Pancreas (tissue), 10 donors: ENCODE measurements around the gene CDC42. TPM values are rescaled to one million over a fixed set of nuclear protein-coding genes. Genes with fewer than 3 reads are reported as not detected.

Experiments used
- ATAC-seq, 4 donors: fragments of 200-7000 bp; cut with Tn5 transposase; one replicate each; pipeline versions ENCODE4 v1.8.0 to v1.9.1; 2020; ENCODE audit warnings: mild to moderate bottlenecking in 4 of 4, moderate library complexity in 4 of 4
- DNase-seq, 6 donors: peaks; one replicate each; pipeline ENCODE4 v3.0.0-alpha.2; 2020
- FAIRE-seq: peaks from 2 replicates; lab custom pipeline; 2012; peaks lifted over from hg19 to GRCh38; lab: Jason Lieb, UNC
- H3K27ac ChIP-seq, 4 donors: fragments of 200-600 bp; sonication (generic); 1 replicate in 3 of 4; 2 replicates in 1 of 4; pipeline versions ENCODE4 v1.5.0 to v1.8.0; 2020
- H3K27me3 ChIP-seq, 4 donors: fragments of 200-600 bp; one replicate each; pipeline ENCODE4 v1.8.0; 2021
- H3K36me3 ChIP-seq, 3 donors: fragments of 200-600 bp; sonication (generic) in 1 of 3; one replicate each; pipeline versions ENCODE4 v1.5.0 to v1.8.0; 2020 to 2021
- H3K4me1 ChIP-seq, 3 donors: fragments of 200-600 bp; one replicate each; pipeline ENCODE4 v1.8.0; 2021
- H3K4me3 ChIP-seq, 4 donors: fragments of 200-600 bp; sonication (generic) in 2 of 4; one replicate each; pipeline versions ENCODE4 v1.5.0 to v1.8.0; 2020 to 2021
- H3K9me3 ChIP-seq, 4 donors: fragments of 200-600 bp; one replicate each; pipeline ENCODE4 v1.8.0; 2021
- WGBS, 2 donors: extraction: QIAGEN DNeasy Blood & Tissue Kit; methylation state at CpG; one replicate each; pipeline ENCODE4 v1.1.7; 2013; 5-methylcytosine and 5-hydroxymethylcytosine counted together
- intact Hi-C, 3 donors: fragments of 100-400 bp; cut with DNase I; formaldehyde crosslinking; loops; one replicate each; pipeline versions ENCODE4 v1.11.1 to v1.14.2; 2022
- polyA plus RNA-seq, 2 donors: library from polyadenylated mRNA; stranded (reverse); fragments of 200-250 nt; gene quantifications; one replicate each; pipeline ENCODE4 v1.2.3, GENCODE V29; 2013
- total RNA-seq, 6 donors: library from RNA; stranded (reverse); fragmentation: NEBNext Ultra II Directional in 4 of 6; extraction: Animal tissue kit (Norgen Biotek cat#: 25700) in 4 of 6; gene quantifications; one replicate each; pipeline versions ENCODE4 v1.2.1 to v1.2.4, GENCODE V29; 2021 to 2023
- TF ChIP-seq, protein P1 (sequence below), 4 donors: fragments of 200-600 bp; sonication (generic) in 3 of 4; IDR thresholded peaks; one replicate each; pipeline versions ENCODE4 v1.5.0 to v1.8.0; 2021; ENCODE audit warnings: antibody characterized with exemption in 4 of 4
- donor health status: healthy with polysubstance abuse.
- donor health status: DM: no; HTN: no; CAD: no; lungs with moderate emphysema.
- donor health status: DM: no; HTN: no; CAD: no.
- donor health status: control.
- donor health status: control.
- donor health status: Bipolar disorder and iron deficiency.
- donor health status: DM: yes; HTN: yes; CAD: no.
- donor health status: DM: no; HTN: no; CAD: no.
- donor health status: DM: no; HTN: no; CAD: no.
- donor health status: DM: yes; HTN: yes; CAD: no.

Gene CDC42
- total and polyA plus RNA-seq, 8 donors = 36.6 to 128 (median 63.4) TPM

DNA sequence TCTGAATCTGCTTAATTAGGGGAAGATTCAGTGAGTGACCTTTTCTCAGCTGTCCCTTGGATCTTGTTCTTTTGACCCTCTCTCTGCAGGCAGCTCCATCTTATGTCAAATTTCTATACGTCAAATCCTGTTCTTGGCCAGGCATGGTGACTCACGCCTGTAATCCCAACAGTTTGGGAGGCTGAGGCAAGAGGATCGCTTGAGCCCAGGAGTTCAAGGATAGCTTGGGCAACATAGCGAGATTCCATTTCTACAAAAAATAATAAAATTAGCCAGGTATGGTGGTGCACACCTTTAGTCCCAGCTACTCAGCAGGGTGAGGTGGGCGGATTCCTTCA lies 12.3 kb upstream of the CDC42 start:
- WGBS, 2 donors = 96 to 97% methylated on average over 5 of the region's 5 CpGs
- Histone ChIP-seq H3K27ac (peak overlapping the region in 2 of 4 donors; percentile 2 to 8), H3K4me1 (no peaks in the 10 kb centered on the region), H3K4me3 (no peak overlapping the region), H3K27me3 (no peaks in the 10 kb centered on the region), H3K36me3 (no peaks in the 10 kb centered on the region), H3K9me3 (no peaks in the 10 kb centered on the region)
- intact Hi-C loops = no loop called here
- no peak for FAIRE-seq
- TF ChIP-seq, protein P1, sequence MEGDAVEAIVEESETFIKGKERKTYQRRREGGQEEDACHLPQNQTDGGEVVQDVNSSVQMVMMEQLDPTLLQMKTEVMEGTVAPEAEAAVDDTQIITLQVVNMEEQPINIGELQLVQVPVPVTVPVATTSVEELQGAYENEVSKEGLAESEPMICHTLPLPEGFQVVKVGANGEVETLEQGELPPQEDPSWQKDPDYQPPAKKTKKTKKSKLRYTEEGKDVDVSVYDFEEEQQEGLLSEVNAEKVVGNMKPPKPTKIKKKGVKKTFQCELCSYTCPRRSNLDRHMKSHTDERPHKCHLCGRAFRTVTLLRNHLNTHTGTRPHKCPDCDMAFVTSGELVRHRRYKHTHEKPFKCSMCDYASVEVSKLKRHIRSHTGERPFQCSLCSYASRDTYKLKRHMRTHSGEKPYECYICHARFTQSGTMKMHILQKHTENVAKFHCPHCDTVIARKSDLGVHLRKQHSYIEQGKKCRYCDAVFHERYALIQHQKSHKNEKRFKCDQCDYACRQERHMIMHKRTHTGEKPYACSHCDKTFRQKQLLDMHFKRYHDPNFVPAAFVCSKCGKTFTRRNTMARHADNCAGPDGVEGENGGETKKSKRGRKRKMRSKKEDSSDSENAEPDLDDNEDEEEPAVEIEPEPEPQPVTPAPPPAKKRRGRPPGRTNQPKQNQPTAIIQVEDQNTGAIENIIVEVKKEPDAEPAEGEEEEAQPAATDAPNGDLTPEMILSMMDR (IDR thresholded peaks at IDR 0.05) = no peak
- no peak for DNase-seq
- ATAC-seq = no peak

DNA sequence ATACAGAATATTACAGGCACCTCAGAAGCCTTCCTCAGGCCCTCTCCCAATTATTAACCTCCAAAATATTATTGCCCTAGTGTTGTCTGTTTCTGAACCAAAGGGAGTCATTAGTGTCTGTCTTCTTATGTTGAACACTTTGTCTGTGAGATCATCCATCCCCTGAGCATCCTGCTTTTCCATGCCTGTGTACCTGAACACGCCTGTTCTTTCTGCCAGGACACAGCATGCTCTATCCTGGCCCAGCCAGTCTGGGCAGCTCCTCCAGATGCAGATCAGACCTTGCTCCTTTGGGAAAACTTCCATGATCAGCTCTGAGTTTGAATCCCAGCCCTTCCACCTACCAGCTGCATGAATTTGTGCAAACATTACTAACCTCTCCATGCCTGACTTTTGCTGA lies 11.0 kb upstream of the CDC42 start:
- ATAC-seq (no peak), FAIRE-seq (no peak), DNase-seq (no peak)
- no peaks in the 10 kb centered on the region for H3K4me1 ChIP-seq
- no peak overlapping the region for H3K4me3 ChIP-seq
- no peaks in the 10 kb centered on the region for H3K27me3 ChIP-seq
- intact Hi-C loops = no loop called here
- WGBS, 2 donors = 85 to 97% methylated on average over 1 of the region's 1 CpG
- H3K27ac ChIP-seq = no peak overlapping the region
- H3K36me3 ChIP-seq = no peaks in the 10 kb centered on the region
- H3K9me3 ChIP-seq = no peaks in the 10 kb centered on the region
- TF ChIP-seq, protein P1 (IDR thresholded peaks at IDR 0.05) = no peak

DNA sequence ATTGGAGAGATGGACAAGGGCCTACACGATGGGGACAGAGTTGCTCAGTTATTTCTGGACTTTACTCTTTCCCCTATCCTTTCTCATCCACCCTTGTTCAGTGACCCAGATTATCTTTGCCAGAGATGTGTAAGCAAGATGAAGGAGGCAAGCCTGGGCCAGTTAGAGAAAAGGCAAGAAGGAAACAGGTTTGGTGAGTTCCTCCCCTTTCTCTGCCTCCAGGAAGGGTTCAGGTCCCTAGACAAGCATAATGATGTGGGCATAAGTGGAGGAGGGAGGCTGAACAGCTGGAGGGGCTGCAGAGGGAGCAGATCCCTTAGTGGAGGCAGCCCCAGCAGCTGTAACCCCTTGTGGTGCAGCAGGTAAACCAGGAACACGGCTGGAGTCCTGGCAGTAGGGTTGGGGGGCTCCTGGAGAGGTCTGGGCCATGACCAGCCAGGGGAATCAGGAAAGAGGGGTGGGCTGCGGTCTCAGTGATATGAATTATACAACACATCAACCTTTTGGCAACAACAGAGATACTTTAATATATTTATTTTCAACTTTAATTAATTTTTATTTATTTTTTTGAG lies 9.2 kb upstream of the CDC42 start:
- Histone ChIP-seq H3K4me3 (no peak overlapping the region), H3K36me3 (no peaks in the 10 kb centered on the region), H3K27ac (no peak overlapping the region), H3K4me1 (no peaks in the 10 kb centered on the region), H3K27me3 (no peaks in the 10 kb centered on the region), H3K9me3 (no peaks in the 10 kb centered on the region)
- no peak for FAIRE-seq
- 47 to 77% methylated on average over 3 of the region's 3 CpGs for WGBS, 2 donors
- TF ChIP-seq, protein P1 (IDR thresholded peaks at IDR 0.05) = no peak
- peak in 1 of 4 donors; percentile 12 for ATAC-seq
- DNase-seq = no peak
- intact Hi-C loops = no loop called here

DNA sequence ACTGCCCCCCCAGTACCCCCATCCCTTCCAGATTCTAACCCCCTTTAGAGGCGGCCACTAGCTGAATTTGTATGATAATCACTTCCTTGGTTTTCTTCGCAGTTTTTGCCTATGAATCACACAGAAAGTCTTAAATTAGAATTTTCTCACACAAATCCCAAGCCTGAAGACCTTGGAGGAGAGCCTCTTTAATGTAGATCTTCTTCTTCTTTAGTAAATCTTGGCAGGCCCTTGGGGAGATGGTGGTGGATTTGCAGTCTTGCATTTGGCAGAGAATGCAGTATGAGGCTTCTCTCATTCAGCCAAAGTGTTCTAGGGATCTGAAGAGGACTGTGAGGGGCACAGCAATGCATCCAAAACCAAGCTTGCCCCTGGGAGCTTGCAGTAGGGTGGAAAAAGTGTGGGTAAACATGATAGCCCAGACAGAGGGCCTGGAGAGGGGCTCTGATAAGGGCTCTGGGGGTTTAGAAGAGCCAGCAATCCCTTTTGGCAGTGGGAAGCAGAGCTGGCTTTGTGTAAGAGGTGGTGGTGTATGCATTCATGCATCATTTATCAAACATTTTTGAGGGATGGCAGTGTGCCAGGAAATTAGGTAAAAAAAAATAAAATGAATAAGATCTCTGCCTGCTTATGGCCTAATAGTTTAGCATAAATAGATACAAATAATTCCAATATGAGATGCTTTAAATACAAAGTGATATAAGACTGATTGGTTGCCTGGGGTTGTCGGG lies 7.7 kb upstream of the CDC42 start:
- no peak for FAIRE-seq
- intact Hi-C loops = no loop called here
- 83 to 89% methylated on average over 3 of the region's 3 CpGs for WGBS, 2 donors
- no peaks in the 10 kb centered on the region for H3K36me3 ChIP-seq
- H3K27me3 ChIP-seq = no peaks in the 10 kb centered on the region
- no peak overlapping the region for H3K27ac ChIP-seq
- no peak overlapping the region for H3K4me3 ChIP-seq
- no peak for DNase-seq
- no peaks in the 10 kb centered on the region for H3K9me3 ChIP-seq
- TF ChIP-seq, protein P1 (IDR thresholded peaks at IDR 0.05) = no peak
- ATAC-seq = no peak
- no peaks in the 10 kb centered on the region for H3K4me1 ChIP-seq

DNA sequence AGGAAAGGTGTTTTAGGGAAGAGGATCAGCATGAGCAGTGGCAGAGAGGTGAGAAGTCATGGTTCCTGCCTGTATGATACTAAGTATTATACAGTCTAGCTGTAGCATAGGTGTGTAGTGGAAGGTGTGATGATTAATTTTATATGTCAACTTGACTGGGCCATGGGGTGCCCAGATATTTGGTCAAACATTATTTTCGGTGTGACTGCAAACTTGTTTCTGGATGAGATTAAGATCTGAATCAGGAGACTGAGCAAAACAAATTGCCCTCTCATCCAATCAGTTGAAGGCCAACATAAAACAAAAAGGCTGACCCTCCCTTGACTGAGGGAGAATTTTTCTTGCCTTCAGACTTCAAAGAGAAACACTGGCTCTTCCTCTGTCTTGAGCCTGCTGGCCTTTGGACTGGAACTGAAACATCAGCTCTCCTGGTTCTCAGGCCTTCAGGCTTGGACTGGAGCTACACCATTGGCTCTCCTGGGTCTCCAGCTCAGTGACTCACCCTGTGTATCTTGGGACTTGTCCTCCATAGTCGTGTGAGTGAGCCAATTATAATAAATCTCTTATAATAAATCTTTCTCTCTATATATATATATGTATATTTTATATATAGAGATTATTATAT lies 6.8 kb upstream of the CDC42 start:
- TF ChIP-seq, protein P1 (IDR thresholded peaks at IDR 0.05) = no peak
- no peak overlapping the region for H3K27ac ChIP-seq
- FAIRE-seq (no peak), ATAC-seq (no peak), DNase-seq (no peak)
- intact Hi-C loops = no loop called here
- H3K4me3 ChIP-seq = no peak overlapping the region
- H3K9me3 ChIP-seq = no peaks in the 10 kb centered on the region
- no peaks in the 10 kb centered on the region for H3K27me3 ChIP-seq
- WGBS, 2 donors = 71% methylated on average over 2 of the region's 2 CpGs
- H3K4me1 ChIP-seq = no peaks in the 10 kb centered on the region
- no peaks in the 10 kb centered on the region for H3K36me3 ChIP-seq
